NCI-H1092 (cell line): Measurements from ENCODE around the gene LETM1.
A peak's percentile ranks its signal among the peaks of the same experiment; 100 is the strongest.

Experiments used
- DNase-seq: peaks from one replicate; lab custom pipeline; 2025; lab: John Stamatoyannopoulos, UW

Gene LETM1

DNA sequence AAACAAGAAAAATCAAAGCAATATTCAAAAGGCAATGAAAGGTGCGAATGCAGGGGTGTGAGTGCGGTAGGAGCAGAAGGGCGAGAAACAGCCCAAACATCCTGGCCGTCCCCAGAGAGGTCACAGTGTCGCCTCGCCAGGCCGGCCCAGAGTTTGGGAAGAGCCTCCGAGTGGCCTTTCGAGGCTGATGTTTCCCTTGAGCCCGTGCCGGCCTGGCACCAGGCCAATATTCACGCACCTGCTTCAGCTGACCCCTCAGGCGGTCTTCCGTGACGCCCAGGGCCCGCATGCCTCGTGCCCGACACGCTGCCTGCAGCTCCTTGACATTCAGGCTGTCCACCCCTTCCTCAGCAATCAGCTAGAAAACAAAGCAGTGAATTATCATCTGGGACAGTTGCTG, 30.6 kb downstream of the LETM1 start:
- DNase-seq, result no peak

DNA sequence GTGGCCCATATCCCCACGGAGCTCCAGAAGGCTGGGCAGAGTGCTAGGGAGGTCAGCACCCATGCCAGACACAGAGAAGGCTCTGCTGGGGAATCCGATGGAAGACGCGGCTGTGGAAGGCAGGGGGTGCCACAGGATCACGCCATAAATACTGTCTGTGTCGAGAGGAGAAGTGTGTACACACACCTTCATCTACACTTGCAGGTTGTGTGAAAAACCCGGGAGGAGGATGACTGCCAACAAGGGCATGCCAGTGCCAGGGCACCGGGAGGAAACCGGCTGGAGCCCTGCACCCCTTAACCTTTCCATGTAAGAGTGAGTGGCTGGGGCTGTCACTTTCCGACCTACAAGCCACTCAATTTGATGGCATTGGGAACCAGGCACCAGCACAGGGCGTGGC, 31.2 kb downstream of the LETM1 start:
- no peak for DNase-seq

DNA sequence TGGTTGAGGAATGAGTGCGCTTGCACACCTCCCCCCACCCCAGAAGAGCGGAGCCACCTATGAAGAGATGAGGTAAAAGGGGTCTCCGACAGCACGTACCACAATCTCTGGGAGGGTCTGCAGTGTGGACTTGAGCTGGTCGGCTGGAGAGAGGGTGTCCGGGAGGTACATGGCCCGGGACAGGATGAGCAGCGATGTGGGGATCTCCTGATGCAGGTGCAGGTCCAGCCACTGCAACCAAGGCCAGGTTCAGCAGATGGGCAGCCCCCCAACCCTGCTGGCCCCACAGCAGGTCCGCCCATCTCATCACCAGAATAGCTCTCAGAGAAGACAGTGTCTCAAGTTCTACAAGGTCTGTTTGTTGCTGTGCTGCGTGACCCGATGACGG, 32.4 kb downstream of the LETM1 start:
- no peak for DNase-seq

DNA sequence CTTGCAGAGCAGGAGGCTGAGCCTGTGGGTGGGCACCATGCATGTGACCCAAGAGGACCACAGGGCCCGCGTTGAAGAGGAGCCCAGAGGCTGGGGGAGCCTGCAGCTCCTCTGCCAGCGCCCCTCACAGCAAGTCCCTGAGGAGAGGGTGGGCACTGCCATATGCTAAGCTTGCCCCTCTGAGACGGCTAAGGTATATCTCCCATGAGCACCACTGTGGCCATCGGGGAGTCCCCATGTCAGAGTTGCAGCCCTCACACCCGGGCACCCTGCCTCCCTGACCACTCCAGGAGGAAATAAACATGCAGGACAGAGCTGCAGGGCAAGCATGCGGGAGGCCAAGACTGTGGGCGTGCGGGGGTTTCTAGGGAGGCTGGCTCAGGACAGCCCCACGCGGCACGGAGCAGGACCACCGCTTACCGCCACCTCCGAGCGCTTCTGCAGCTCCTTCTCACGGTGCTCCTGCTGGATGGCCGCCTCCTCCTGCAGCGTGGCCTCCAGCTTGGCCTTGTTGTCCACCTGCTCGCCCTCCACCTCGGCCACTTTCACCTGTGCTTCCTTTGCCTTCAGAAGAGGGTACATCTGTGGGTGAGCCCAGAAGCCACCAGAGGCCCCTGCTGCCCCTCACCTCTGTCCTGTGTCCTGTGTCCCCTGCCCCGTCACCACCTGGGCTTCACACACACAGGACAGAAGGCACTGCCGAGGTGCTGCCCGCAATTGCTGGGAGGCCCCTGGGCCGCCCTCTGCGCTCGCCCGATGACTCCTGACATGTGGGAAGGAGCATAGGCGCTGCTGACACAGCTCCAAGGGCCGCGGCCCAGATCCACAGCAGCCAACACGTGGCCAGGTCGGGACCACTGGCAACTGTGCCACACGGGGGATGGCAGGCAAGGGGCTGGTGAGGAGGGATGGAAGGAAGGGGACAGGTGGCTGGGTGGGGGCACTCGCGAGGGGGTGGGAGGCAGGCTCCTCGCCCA, 33.1 kb downstream of the LETM1 start:
- no peak for DNase-seq

DNA sequence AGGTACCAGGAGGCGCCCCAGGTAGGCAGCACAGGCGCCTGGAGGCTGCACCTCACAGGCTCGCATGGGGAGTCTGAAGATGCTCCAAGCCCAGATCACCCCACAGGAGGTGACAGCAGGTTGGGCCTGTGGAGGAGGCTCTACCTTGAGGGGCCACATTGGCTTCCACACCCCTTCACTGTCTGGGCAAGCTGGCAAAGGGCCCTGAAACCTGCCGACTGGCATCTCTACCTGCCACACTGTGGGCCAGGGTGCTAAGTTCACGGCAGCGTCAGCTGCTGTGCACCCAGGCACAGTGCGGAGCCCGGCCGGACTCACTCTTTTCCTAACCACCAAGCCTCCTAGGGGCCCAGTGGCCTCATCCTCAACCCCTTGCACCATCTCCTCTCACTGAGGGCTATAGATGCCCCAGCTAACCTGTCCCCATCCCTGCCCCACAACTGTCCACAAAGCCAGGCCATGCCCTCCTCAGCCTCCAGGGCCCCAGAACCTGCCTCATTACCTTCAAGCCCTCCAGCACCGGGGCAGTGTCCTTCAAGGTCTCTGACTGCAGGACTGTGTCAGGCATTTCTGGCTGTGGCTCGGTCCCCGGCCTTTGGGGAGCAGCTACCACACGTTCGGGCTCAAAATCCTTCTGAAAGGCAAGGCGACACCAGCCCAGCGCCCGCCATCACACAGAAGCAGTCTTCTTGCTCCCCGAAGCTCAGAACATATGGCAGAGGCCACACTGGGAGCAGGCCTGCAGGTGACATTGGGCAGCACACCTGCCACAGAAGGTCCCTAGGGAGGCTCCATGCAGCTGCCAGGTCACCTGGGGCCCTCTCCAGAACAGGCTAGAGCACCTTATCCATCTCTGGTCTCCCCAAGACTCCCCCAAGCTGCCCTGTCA, 34.0 kb downstream of the LETM1 start:
- no peak for DNase-seq

DNA sequence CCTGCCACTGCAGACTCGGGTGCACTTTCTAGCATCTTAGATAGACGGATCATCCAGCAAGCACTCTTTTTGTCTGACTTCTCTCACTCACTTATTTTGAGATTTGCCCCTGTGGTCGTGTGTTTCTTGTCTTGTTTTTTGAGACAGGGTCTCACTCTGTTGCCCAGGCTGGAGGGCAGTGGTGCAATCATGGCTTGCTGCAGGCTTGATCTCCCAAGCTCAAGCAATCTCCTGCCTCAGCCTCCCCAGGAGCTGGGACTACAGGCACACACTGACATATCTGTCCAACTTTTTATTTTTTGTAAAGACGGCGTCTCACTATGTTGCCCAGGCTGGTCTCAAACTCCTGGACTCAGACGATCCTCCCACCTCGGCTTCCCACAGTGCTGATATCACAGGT, 36.1 kb downstream of the LETM1 start:
- no peak for DNase-seq

DNA sequence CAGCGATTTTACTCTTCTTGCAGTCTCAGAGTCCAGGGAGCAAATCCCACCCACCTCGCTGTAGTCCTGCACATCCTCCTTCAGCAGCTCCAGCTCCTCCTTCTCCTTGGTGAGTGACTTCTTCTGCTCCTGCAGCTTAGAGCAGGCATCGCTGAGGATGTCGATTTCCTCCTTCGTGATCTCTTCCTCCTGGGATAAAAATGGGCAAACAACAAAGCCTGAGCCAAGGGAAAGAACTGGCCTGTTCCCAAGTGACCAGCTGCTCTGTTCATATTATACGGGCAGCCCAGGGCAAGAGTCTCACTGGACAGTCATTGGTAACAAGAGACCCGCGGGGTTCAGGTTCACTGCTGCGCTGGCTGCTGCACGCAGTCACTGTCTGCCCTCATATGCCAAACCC, 36.7 kb downstream of the LETM1 start:
- DNase-seq, result no peak

DNA sequence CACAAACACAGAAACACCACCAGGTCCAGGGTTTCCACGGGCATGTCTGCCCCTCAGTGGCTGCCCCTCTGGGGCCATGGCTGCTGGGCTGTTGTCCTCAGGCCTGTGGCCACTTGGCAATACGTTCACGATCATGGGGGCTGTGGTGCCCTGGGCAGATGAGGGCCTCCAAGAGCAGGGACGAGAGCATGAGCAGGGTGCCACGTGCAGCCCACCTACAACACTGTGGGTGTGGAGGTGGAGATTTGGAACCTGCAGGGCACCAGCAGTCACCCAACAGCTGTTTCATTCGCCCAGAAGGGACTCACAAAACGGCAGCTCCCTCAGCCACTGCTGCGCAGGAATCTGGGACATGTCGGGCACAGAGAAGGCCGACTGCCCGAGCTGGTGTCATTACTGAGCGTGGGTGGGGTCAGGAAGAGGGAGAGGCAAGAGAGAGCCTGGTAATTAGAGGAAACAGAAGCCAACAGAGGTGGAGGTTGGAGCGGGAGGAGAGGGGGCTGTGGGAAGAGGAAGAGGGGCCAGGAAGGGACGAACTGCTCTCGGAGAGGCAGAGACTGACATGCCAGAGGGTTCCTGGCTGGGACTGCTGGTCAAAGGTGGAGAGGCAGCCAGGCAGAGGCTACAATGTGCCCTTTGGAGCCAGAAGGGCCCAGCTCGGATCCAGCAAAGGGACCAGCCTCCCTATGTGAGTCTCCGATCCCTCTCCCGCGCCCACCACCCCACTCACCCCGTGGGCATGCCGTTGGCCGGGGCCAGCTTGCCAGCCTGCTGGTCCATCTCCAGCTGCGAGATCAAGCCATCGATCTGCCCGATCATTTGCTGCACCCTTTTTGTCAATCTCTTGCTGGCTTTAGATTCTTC, 39.7 kb downstream of the LETM1 start:
- no peak for DNase-seq

DNA sequence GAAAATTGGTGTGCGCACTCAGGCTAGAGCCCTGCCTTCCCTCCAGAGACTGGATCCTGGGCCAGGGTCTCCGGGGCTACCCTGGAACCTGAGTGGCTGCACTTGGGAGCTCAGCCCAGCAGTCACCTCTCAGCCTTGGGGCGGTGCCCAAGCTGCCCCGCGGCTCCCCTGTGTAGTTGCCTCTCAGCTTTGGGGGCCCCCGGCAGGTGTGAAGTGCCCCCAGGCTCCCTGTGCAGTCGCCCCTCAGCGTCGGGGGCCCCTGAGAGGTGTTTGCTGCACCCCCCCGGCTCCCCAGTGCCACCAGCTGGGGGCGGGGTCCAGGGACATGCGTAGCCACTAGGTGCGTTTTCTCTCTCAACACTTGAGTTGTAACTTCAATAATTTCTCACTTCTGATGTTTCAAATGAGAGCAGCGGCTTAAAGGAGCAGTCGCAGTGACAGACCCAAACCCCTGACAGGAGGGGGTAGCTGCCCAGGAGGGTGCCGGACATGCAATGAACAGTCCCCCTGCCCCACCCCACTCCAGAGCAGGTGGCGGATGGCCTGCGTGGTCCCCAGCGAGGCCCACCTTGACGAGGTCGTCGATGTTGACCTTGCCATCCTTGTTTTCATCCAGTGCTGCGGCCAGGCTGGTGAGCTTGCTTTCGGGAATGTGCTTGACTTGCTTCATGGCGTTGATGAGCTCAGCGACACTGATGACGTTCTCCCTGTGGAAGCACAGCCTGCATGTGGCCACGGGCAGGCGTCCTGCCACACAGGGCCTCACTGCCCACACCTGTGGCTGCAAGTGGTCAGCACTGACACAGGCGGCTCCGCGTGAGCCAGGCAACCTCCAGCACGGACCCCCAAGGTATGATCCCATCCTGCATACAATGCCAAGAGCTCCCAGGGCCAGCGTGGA, 40.6 kb downstream of the LETM1 start:
- no peak for DNase-seq

DNA sequence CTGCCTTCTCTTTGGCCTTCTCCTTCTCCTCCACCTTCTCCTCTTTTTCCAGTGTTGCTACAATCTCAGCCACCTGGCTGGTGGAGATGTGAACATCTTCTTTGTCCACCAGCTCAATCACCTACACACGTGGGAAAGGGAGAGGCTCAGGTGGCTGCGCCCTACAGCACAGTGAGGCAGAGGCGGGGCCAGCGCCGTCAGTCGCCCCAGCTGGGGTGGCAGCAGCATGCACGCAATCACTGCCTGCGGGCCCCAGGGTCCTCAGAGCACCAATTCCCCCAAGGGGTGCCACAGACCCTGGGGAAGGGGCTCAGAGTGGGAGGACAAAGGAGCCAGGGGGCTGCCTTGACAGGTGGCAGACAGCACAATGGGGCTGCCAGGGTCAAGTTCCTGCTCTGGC, 41.5 kb downstream of the LETM1 start:
- DNase-seq, result no peak

DNA sequence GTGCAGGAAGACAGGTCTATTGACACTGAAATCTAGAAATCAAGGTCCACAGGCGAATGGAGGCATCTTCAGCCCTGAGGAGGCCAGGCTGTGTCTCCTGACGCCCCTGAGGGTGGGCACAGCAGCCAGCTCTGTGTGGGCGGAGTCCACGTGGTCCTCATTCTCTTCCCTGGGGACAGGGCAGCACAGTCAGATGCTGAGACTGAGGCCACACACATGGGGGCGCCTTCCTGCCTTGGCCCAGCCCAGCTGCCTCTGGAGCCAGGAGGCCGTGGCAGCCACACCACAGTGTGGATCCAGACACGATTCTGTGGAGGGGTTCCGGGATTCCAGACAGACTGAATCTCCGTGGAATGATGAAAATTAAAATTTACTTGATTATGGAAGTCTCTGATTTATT, 42.0 kb downstream of the LETM1 start:
- DNase-seq, result no peak

DNA sequence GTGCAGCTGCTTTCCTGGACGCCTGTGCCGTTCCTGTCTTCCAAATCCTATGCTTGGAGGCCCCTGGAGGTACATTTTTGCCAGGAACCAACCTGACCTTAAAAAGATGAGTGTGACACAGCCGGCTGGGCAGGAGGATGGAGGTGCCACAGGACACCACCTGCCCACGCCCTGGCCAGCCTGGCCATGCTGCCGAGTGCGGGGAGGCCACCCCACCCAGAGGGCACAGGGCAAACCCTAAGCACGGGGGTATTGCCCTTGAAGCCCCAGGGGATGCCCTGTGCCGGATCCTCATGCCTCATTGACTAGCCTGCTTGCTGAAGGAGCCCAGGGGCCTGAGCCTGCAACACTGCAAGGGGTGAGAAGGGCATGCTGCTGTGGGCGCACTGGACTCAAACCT, 42.7 kb downstream of the LETM1 start:
- no peak for DNase-seq

DNA sequence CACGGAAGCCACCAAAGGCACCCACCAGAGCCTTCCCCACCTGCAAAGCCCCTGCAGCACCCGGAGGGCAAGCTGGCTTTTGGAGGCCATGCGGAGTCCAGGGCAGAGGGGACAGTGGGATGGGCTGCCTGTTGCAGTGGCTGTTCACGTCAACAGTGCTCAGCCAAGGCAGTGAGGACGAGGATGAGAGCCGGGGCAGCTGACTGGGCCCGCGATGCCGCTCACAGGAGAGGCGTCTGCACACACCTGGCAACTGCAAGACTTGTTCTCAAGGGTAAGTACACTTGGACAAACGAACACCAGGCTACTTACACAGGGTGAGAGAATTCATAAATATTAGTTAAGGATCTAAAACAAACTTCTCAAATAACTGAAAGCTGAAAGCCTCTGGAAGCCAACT, 43.2 kb downstream of the LETM1 start:
- DNase-seq, result no peak

DNA sequence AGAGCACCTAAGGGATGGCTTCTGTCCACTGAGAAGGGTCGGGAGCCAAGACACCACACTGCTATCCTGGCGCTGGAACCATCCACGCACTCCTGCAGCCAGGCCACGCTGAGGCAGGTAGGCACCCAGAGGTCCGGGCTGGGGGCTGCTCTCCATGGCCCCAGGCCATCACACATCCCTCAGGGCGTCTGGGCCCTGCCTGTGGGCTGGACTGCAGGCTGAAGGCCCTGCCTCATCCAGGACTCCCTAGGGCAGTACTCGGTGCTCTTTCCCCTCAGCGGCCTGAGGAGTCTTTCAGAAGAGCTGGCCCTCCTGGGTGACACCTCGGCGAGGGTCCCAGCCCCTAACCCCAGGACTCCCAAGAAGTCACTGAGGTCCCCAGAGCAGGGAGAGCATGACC, 45.2 kb downstream of the LETM1 start:
- no peak for DNase-seq

DNA sequence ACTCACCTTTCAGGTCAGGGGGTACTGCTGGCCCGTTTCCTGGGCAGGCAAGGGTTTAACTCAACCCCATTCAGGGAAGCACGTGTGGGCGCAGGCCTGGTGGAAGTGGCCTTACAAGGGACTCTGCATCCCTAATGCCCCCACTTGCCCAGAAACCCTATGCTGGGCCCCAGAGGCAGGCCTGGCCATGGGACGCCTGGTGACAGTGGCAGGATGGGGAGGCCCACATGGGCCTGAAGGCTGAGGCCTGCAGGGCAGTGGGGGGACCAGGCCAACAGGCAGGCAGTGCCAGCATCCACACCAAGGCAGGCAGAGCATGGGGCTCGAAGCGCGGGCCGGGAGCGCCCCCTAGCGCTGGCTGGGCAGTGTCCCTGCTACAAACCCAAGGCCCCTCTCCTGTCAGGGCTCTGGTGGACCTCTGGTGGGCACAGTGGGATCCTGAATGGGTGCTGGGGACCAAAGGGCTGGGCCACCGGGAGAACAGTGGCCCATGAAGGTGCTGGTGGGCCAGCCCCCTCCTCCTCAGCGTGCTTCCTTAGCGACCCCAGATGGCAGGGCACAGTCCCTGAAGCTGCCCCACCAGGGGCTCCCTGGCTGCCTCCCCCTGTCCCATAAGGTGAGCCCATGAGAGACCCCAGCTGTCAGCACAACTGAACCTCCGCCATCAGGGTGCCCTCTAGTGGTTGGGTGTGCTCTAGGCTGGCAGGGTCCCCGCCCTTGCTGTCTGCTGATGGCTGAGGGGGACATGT, 46.0 kb downstream of the LETM1 start:
- DNase-seq, result peak; percentile 28

DNA sequence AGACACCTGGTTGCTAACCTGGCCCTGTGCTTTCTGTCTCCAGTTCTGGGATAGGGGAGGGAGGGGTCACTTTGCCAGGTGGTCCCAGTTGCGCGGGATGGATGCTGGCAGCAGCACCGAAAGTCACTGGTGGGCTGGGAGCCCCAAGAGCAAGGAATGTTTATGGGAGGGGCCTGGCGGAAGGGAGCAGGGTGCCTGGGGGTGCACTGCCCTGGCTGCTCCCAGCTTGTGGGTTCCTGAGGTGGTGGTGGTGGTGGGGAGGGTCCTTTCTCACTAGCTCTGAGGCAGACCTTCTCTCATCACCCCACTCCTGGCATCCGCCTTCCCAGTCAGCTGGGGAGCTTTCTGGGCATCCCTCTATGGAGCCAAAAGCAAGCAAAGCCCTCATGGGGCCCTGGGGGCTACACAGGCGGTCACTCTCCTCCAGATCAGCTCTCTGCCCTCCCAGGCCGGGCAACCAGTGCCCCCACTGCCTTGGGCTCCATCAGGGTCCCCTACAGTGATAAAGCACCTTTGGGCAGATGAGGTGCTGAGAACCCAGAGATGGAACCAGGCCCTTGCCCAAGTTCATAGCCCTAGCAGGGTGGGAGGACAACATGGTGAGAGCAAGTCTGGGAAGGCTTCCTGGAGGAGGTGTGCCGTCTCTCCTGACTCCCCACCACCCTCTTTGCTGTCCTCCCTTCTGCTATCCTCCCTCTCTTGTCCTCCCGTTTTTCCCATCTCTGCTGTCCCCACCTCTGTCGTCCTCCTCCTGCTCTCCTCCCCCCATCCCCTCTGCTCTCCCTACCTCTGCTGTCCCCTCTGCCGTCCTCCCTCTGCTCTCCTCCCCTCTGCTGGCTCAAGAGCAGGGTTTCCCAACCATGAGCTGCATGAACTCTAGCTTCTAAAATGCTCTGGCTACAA, 46.9 kb downstream of the LETM1 start:
- no peak for DNase-seq

DNA sequence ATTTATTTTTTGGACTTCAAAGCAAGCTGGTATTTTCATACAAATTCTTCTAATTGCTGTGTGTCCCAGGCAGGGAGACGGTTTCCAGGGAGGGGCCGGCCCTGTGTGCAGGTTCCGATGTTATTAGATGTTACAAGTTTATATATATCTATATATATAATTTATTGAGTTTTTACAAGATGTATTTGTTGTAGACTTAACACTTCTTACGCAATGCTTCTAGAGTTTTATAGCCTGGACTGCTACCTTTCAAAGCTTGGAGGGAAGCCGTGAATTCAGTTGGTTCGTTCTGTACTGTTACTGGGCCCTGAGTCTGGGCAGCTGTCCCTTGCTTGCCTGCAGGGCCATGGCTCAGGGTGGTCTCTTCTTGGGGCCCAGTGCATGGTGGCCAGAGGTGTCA, 47.6 kb downstream of the LETM1 start:
- no peak for DNase-seq

DNA sequence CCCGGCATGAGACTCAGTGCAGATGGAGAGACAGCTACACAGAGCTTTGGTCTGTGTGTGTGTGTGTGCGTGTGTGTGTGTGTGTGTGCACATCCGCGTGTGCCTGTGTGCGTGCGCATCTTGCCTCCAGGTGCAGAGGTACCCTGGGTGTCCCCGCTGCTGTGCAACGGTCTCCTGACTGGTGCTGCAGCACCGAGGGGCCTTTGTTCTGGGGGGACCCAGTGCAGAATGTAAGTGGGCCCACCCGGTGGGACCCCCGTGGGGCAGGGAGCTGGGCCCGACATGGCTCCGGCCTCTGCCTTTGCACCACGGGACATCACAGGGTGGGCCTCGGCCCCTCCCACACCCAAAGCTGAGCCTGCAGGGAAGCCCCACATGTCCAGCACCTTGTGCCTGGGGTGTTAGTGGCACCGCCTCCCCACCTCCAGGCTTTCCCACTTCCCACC, 48.6 kb downstream of the LETM1 start:
- no peak for DNase-seq
